ENCODE data around the gene DHCR24.

DHCR24 gene

GRCh38 chr1:54813485-54814125 is 73.4 kb downstream of the DHCR24 start:
- DNase-seq = no peak

GRCh38 chr1:54812801-54813484 is 74.1 kb downstream of the DHCR24 start:
- no peak for DNase-seq

- DNase-seq = no peak
Observed at GRCh38 chr1:54811739-54812655, 75.0 kb downstream of the DHCR24 start.

- DNase-seq = no peak
Observed at GRCh38 chr1:54811066-54811465, 75.9 kb downstream of the DHCR24 start.

GRCh38 chr1:54810153-54810942 is 76.6 kb downstream of the DHCR24 start:
- DNase-seq = peak; percentile 59

- DNase-seq = no peak
Observed at GRCh38 chr1:54809496-54810074, 77.4 kb downstream of the DHCR24 start.

- DNase-seq = no peak
Observed at GRCh38 chr1:54808443-54809207, 78.4 kb downstream of the DHCR24 start.

GRCh38 chr1:54807756-54808155 is 79.2 kb downstream of the DHCR24 start:
- no peak for DNase-seq

- DNase-seq = peak; percentile 75
Observed at GRCh38 chr1:54806931-54807611, 79.9 kb downstream of the DHCR24 start.

- DNase-seq = no peak
Observed at GRCh38 chr1:54805981-54806381, 81.0 kb downstream of the DHCR24 start.

- no peak for DNase-seq
Observed at GRCh38 chr1:54805466-54805865, 81.5 kb downstream of the DHCR24 start.

GRCh38 chr1:54804471-54805132 is 82.4 kb downstream of the DHCR24 start:
- DNase-seq = no peak

GRCh38 chr1:54803761-54804470 is 83.1 kb downstream of the DHCR24 start:
- DNase-seq = no peak

- DNase-seq = peak; percentile 71
Observed at GRCh38 chr1:54800899-54801759, 85.9 kb downstream of the DHCR24 start, which contains the start of gene TTC22. Gene TTC22 (minus strand): TSS chr1:54801323. CDS start chr1:54801163, 160 bp downstream.

GRCh38 chr1:54800041-54800898 is 86.7 kb downstream of the DHCR24 start:
- no peak for DNase-seq
